ENCODE data around the gene SLC31A1.

Gene SLC31A1

GRCh38 chr9:113221003-113221799 is at the start of gene SLC31A1, which contains the start of gene FKBP15:
Gene SLC31A1, plus strand, starts transcription at chr9:113221544. Its CDS starts 34,605 bp downstream, at chr9:113256149.
Gene FKBP15, minus strand, starts transcription at chr9:113221277. Its CDS starts 34 bp downstream, at chr9:113221243.
- peak; percentile 73 to 99 (median 98) for DNase-seq

GRCh38 chr9:113173341-113173740 is 48.0 kb upstream of the SLC31A1 start:
- no peak for DNase-seq

DNA sequence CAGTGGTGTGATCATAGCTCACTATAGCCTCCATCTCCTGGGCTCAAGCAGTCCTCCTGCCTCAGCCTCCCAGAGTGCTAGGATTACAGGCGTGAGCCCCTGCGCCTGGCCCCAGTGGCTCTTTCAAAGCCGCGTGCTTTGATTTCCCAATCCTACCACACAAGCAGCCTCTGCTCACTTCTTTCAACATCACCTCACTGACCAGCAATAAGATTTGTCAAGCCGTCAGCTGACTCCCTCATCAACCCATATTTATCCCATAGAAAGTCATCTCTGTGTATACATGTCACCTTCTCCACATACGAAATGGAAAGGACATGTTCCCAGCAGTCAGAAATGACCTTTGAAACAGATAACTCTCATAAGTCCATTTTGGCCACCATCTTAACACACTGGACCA is 44.5 kb upstream of the SLC31A1 start:
- DNase-seq: no peak

DNA sequence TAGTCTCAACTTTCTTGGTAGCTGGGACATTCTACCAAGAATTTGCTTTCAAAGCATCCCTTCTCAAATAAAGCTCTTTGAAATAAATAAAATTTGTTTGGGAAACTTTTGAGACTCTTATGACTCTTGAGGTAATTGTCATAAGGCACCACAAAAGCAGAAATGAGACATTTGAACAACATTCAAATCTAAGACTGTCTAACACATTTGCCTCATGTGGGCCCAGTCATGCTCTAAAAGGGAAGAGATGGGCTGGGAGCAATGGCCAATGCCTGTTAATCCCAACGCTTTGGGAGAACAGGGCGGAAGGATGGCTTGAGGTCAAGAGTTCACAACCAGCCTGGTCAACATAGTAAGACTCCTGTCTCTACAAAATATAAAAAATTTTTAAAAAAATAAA is 44.1 kb upstream of the SLC31A1 start:
- no peak for DNase-seq

GRCh38 chr9:113178087-113178486 is 43.3 kb upstream of the SLC31A1 start:
- DNase-seq: no peak

DNA sequence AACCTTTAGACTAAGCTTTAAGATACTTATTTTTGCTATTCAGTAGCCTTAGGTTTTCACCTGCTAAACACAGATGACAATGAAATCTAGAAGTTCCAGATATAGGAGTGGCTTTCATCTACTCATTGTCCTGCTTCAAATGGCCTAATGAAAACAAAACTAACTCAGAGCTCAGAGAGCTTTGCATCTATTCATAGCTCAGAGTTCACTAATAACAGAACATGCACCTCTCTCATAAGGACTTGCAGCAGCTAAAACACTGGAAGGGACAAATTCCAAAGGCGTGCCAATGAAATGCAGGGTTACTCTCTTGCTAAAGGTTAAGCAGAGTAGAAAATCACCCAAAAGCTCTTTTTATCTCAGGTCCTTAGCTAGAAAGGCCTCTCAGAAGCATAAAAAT is 41.5 kb upstream of the SLC31A1 start:
- no peak for DNase-seq

DNA sequence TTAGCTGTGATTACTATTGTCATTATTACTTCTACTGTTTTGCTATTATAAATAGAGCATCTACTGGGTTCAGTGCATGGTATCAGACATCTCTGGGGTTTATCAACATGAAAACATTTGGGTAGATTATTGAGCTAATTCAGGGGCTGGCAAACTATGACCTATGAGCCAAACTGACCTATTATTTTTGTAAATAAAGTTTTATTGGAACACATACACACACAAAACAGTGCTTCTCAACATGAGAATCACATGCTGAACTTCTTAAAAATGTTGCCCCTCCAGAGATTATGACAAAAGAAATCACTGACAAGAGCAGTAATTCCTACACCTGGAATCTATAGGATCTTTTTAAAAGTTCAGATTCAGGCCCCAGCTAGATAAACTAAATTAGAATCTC is 40.2 kb upstream of the SLC31A1 start:
- DNase-seq: no peak

- DNase-seq: no peak
Measured at GRCh38 chr9:113183956-113184488, 37.3 kb upstream of the SLC31A1 start.

DNA sequence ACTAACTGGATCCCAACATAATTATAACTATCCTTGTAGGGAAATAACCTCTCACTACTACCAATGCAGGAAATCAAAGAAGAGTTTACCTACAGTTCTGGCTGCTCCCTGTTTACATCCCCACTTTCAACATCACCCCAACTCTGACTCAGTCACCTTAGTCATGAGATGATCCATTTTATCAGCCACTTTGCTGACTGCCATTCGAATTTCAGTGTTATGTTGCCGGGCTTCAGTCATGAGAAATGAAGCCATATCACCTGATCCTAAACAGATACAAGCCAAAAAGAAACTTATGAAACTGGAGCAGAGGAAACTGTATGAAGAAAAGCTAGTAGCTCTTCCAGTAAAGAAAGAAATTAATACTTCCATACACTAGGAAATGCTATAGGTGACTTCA is 36.8 kb upstream of the SLC31A1 start:
- DNase-seq: no peak

- no peak for DNase-seq
Measured at GRCh38 chr9:113185271-113185670, 36.1 kb upstream of the SLC31A1 start.

GRCh38 chr9:113186137-113186755 is 35.1 kb upstream of the SLC31A1 start:
- DNase-seq: no peak

- peak in 2 of 56 donors; percentile 5 to 33 for DNase-seq
Measured at GRCh38 chr9:113187929-113188595, 33.3 kb upstream of the SLC31A1 start.

- no peak for DNase-seq
Measured at GRCh38 chr9:113192455-113192854, 28.9 kb upstream of the SLC31A1 start.

GRCh38 chr9:113199683-113200329 is 21.5 kb upstream of the SLC31A1 start:
- DNase-seq: no peak

DNA sequence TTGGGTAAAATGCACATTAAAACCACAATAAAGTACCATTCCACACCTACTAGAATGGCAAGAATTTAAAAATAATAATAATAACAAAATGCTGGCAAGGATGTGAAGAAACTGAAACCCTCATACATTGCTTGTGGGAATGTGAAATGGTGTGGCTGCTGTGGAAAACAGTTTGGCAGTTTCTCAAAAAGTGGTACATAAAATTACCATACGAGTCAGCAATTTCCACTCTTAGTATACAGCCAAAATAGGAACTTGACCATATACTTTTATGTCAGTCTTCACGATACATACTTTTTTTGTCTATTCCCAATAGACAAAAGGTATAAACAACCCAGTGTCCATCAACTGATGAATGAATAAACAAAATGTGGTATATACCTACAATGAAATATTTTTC is 15.9 kb upstream of the SLC31A1 start:
- no peak for DNase-seq

DNA sequence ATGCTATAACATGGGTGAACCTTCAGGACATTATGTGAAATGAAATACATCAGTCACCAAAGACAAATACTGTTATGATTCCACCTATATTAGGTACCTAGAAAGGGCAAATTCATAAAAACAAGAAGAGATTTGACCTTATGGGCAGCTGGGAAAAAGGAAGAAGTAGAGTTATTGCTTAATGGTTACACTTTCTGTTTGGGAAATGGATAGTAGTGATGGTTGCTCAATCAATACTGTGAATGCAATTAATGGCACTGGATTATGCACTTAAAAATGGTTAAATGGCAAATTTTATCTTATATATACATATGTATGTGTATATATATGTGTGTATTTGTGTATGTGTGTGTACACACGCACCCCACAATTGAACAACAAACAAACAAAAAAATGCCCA is 15.5 kb upstream of the SLC31A1 start:
- no peak for DNase-seq

GRCh38 chr9:113210815-113211214 is 10.5 kb upstream of the SLC31A1 start:
- peak in 5 of 56 donors; percentile 1 to 37 (median 4) for DNase-seq

DNA sequence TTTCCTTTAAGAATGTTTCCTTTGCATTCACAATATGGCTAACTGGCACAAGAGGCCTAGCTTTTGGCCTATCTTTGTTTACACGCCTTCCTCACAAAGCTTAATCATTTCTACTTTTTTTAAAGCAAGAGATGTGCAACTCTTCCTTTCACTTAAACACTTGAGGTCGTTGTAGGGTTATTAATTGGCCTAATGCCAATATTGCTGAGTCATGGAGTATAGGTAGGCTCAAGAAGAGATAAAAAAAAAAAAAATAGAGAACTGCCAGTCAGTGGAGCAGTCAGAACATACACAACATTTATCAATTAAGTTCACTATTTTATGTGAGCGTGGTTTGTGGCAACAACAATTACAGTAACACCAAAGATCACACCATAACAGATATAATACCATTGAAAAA is 6.2 kb upstream of the SLC31A1 start:
- no peak for DNase-seq

GRCh38 chr9:113216406-113216805 is 4.9 kb upstream of the SLC31A1 start:
- no peak for DNase-seq

- DNase-seq: no peak
Measured at GRCh38 chr9:113219186-113219936, 2.0 kb upstream of the SLC31A1 start.

GRCh38 chr9:113219969-113220368 is 1.4 kb upstream of the SLC31A1 start:
- no peak for DNase-seq
